Esophagus squamous epithelium (tissue), 5 donors: ENCODE data around the gene PLCXD1. TPM values are rescaled to one million over a fixed set of nuclear protein-coding genes. Genes with fewer than 3 reads are reported as not detected.
A peak's percentile ranks its signal among the peaks of the same experiment; 100 is the strongest.
"Not testable (repeated sequence)": the region's sequence is repeated elsewhere in the genome, so short reads cannot be mapped to it uniquely, and the experiment has no call there.

Source experiments
- DNase-seq: peaks from one replicate; lab custom pipeline; 2025; lab: John Stamatoyannopoulos, UW
- H3K27ac ChIP-seq, 4 donors: fragments of 200-600 bp; sonication (generic); one replicate each; pipeline ENCODE4 v1.5.1; 2016 to 2019; ENCODE audit warnings: mild to moderate bottlenecking in 1 of 4
- H3K27me3 ChIP-seq, 4 donors: fragments of 200-600 bp; sonication (generic); 1 replicate in 3 of 4; 2 replicates in 1 of 4; pipeline versions ENCODE4 v1.5.1 to v1.6.0; 2017 to 2021; ENCODE audit warnings: antibody characterized with exemption in 1 of 4
- H3K36me3 ChIP-seq, 3 donors: fragments of 200-600 bp; sonication (generic); one replicate each; pipeline ENCODE4 v1.5.1; 2016 to 2019
- H3K4me1 ChIP-seq, 3 donors: fragments of 200-600 bp; sonication (generic); one replicate each; pipeline ENCODE4 v1.5.1; 2017 to 2019
- H3K4me3 ChIP-seq, 4 donors: fragments of 200-600 bp; sonication (generic); 1 replicate in 3 of 4; 2 replicates in 1 of 4; pipeline ENCODE4 v1.5.1; 2016 to 2019; ENCODE audit warnings: mild to moderate bottlenecking in 2 of 4, moderate library complexity in 1 of 4
- H3K9me3 ChIP-seq, 3 donors: fragments of 200-600 bp; sonication (generic); one replicate each; pipeline ENCODE4 v1.5.1; 2016 to 2019
- POLR2A ChIP-seq, 4 donors: fragments of 450-650 bp; IDR thresholded peaks; one replicate each; pipeline ENCODE4 v1.6.1; 2017; ENCODE audit warnings: antibody characterized with exemption in 4 of 4, mild to moderate bottlenecking in 4 of 4, moderate library complexity in 3 of 4
- WGBS, 2 donors: methylation state at CpG; one replicate each; pipeline ENCODE4 v1.1.5; 2018; 5-methylcytosine and 5-hydroxymethylcytosine counted together
- intact Hi-C: fragments of 100-400 bp; cut with DNase I; formaldehyde crosslinking; loops from one replicate; pipeline ENCODE4 v1.15.0; 2022
- total RNA-seq, 4 donors: library from RNA; depleted of rRNA; stranded (reverse); fragments of >200 nt; gene quantifications; one replicate each; pipeline ENCODE4 v1.1.0, GENCODE V29; 2016
- TF ChIP-seq, protein P1 (sequence below), 6 experiments: fragments of 450-650 bp in 4 of 6; fragments of 200-600 bp in 2 of 6; sonication (generic) in 2 of 6; IDR thresholded peaks; one replicate each; pipeline ENCODE4 v1.5.1; 2016 to 2019; ENCODE audit warnings: antibody characterized with exemption in 6 of 6, mild to moderate bottlenecking in 4 of 6, moderate library complexity in 4 of 6
- donor health status: DM: yes; HTN: yes; CAD: no.

Gene PLCXD1
- total RNA-seq, 4 donors from 2014 or later, result 5.7 to 27.1 (median 18.3) TPM

DNA sequence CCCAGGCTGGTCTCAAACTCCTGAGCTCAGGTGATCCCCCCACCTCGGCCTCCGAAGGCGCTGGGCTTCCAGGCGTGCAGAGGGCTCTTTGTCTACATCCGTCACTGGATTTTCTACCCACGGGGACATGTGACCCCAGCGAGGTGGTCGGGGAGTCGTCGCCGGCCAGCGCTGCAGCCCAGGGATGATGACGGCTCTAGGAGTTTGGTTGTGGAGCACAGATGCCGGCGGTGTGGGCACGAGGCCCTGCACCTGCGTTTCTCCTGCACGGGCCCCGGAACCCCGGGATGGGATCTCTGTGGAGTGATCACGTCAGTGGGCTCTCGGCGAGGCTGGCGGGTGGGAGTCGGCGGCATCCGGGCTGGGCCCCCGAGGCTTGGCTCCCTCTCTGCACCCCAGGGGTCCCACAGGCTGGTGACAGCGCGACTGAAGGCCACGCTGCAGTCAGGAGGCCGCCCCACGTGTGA lies 46.5 kb downstream of the PLCXD1 start:
- no peaks in the 10 kb centered on the region for H3K9me3 ChIP-seq
- intact Hi-C loops, result no loop called here
- WGBS, 2 donors, result 90% methylated on average over 2 to 8 of the region's 33 CpGs
- peaks cover 0 to 37% (median 3%) of the 10 kb centered on the region in 4 donors for H3K27me3 ChIP-seq
- no peak for TF ChIP-seq POLR2A (IDR thresholded peaks at IDR 0.05)
- TF ChIP-seq, protein P1, sequence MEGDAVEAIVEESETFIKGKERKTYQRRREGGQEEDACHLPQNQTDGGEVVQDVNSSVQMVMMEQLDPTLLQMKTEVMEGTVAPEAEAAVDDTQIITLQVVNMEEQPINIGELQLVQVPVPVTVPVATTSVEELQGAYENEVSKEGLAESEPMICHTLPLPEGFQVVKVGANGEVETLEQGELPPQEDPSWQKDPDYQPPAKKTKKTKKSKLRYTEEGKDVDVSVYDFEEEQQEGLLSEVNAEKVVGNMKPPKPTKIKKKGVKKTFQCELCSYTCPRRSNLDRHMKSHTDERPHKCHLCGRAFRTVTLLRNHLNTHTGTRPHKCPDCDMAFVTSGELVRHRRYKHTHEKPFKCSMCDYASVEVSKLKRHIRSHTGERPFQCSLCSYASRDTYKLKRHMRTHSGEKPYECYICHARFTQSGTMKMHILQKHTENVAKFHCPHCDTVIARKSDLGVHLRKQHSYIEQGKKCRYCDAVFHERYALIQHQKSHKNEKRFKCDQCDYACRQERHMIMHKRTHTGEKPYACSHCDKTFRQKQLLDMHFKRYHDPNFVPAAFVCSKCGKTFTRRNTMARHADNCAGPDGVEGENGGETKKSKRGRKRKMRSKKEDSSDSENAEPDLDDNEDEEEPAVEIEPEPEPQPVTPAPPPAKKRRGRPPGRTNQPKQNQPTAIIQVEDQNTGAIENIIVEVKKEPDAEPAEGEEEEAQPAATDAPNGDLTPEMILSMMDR (IDR thresholded peaks at IDR 0.05), result no peak
- no peak overlapping the region for H3K4me3 ChIP-seq
- no peak for DNase-seq
- peaks cover 5 to 24% (median 10%) of the 10 kb centered on the region in 3 donors for H3K4me1 ChIP-seq
- H3K36me3 ChIP-seq, result peaks cover 0 to under 1% (median 0%) of the 10 kb centered on the region in 3 donors
- H3K27ac ChIP-seq, result no peak overlapping the region

DNA sequence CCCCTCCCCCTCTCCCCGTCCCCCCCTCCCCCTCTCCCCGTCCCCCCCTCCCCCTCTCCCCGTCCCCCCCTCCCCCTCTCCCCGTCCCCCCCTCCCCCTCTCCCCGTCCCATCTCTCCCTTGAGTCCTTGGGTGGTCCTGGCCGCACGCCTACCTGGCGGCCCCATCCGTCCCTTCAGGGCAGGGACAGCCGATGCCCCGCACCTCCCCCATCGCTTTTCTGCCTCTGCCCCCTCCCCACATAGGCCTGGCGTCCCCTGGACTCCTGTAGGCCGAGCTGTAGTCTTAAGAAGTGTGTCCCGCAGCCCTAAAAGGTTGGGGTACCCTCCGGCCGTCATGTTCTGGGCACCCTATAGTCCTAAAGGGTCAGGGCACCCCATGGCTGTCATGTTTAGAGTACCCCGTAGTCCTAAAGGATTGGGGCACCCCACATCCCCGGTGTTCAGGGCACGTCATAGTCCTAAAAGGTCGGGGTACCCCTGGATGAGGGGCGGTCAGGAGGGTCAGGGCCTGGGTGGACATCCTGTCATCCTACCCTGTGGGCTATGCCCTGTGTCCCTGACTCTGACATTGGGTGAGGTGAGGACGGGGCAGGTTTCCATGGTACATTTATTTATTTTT lies 48.2 kb downstream of the PLCXD1 start:
- intact Hi-C loops, result no loop called here
- Histone ChIP-seq H3K36me3 (peaks cover 0 to 18% (median 0%) of the 10 kb centered on the region in 3 donors), H3K9me3 (no peaks in the 10 kb centered on the region), H3K4me3 (no peak overlapping the region), H3K27me3 (peaks cover 0 to 33% (median 3%) of the 10 kb centered on the region in 4 donors), H3K4me1 (peaks cover 0 to 17% (median 10%) of the 10 kb centered on the region in 3 donors), H3K27ac (no peak overlapping the region)
- no peak for TF ChIP-seq POLR2A (IDR thresholded peaks at IDR 0.05)
- TF ChIP-seq, protein P1 (IDR thresholded peaks at IDR 0.05), result no peak
- WGBS, 2 donors, result 67 to 98% methylated on average over 1 to 8 of the region's 23 CpGs
- no peak for DNase-seq

DNA sequence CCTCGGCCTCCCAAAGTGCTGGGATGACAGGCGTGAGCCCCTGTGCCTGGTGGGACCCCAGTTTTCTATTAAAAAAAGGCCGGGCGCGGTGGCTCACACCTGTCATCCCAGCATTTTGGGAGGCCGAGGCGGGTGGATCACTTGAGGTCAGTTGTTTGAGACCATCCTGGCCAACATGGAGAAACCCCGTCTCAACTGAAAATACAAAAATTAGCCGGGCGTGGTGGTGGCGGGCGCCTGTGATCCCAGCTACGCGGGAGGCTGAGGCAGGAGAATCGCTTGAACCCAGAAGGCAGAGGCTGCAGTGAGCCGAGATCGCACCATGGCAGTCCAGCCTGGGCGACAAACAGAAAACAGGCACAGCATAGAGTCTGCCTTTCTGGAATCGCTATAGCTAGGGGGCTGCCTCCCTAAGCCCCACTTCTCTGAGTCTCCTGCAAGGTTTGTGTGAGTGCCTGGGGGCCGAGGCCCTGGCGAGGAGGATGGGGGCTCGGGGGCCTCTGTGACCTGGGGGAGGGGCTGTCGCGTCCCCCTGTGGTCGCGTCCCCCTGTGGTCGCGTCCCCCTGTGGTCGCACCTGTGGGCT lies 49.1 kb downstream of the PLCXD1 start:
- DNase-seq, H3K27ac ChIP-seq, H3K4me3 ChIP-seq, H3K9me3 ChIP-seq, intact Hi-C loops: not testable (repeated sequence)
- Histone ChIP-seq H3K27me3 (peaks cover 0 to 29% (median 3%) of the 10 kb centered on the region in 4 donors), H3K4me1 (peaks cover 0 to 17% (median 10%) of the 10 kb centered on the region in 3 donors), H3K36me3 (peaks cover 0 to 26% (median 0%) of the 10 kb centered on the region in 3 donors)
- 83 to 85% methylated on average over 10 of the region's 29 CpGs for WGBS, 2 donors

DNA sequence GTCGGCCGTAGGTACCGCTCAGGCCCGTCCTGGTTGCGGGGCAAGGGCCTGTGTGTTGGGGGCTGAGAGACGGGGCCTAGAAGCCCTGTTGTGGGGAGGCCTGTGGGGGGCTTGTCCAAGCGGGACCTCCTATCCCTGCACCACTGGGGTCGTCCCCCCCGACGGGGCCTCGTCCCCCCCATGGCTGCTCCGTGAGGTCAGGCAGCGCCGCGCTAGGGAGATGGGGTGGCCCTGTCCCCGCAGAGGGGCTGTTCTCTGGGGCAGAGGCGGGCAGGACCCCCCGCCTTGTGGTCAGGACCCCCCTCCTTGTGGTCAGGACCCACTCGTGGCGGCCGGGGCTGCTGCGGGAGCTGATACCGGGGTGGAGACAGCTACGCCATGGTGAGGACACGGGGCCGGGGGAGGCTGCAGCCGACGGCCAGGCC lies 49.6 kb downstream of the PLCXD1 start:
- Histone ChIP-seq H3K27me3 (peaks cover 0 to 29% (median 3%) of the 10 kb centered on the region in 4 donors), H3K4me1 (peaks cover 0 to 17% (median 10%) of the 10 kb centered on the region in 3 donors), H3K27ac (no peak overlapping the region), H3K4me3 (peak overlapping the region in 1 of 4 donors; percentile 34), H3K9me3 (no peaks in the 10 kb centered on the region), H3K36me3 (peaks cover 0 to 31% (median 0%) of the 10 kb centered on the region in 3 donors)
- no peak for TF ChIP-seq POLR2A (IDR thresholded peaks at IDR 0.05)
- TF ChIP-seq, protein P1 (IDR thresholded peaks at IDR 0.05), result no peak
- intact Hi-C loops, result no loop called here
- 75% methylated on average over 4 of the region's 28 CpGs; no CpG with 5 or more reads in 1 of the 2 donors for WGBS, 2 donors
- DNase-seq, result no peak

DNA sequence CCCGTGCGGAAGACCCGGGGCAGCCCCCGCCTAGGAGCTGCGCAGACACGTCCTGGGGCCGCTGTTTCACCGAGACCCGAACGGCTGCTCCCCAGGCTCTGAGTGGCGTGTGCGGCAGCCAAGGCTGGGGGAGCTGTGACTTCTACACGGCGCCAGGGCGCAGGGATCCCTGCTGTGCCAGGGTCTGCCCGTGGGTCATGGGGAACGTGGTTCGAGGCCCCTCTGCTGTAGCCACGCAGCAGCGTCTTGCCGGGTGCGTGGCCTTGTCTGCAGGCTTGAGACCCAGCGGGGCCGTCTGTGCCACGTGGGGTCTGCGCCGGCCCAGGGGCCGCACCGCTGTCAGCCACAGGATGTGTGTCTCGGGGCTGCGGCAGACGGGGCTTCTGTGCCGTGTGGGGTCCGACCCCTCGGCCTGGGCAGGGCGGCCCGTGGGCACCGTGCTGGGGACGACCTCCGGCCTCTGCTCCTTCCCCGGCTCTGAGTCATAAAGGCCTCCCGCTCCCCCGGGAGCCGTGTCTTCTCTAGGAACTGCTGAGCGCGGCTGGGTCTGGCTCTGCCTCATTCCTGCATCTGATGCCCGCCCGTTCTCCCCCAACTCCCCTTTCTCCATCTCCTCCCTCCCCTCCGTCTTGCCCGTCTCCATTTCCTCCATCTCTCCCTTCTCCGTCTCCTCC lies 50.1 kb downstream of the PLCXD1 start:
- intact Hi-C loops, result no loop called here
- peak overlapping the region in 2 of 4 donors; percentile 29 to 34 for H3K4me3 ChIP-seq
- no peaks in the 10 kb centered on the region for H3K9me3 ChIP-seq
- no peak for DNase-seq
- H3K27me3 ChIP-seq, result peaks cover 0 to 29% (median 3%) of the 10 kb centered on the region in 4 donors
- H3K27ac ChIP-seq, result no peak overlapping the region
- H3K4me1 ChIP-seq, result peaks cover 0 to 17% (median 10%) of the 10 kb centered on the region in 3 donors
- TF ChIP-seq, protein P1 (IDR thresholded peaks at IDR 0.05), result no peak
- TF ChIP-seq POLR2A (IDR thresholded peaks at IDR 0.05), result no peak
- 2 to 29% methylated on average over 14 to 17 of the region's 51 CpGs for whole genome bisulfite sequencing, 2 donors
- H3K36me3 ChIP-seq, result peaks cover 0 to 37% (median 0%) of the 10 kb centered on the region in 3 donors
